ENCODE results near the gene KRTAP9-4.
"Not testable (repeated sequence)": the region's sequence is repeated elsewhere in the genome, so short reads cannot be mapped to it uniquely, and the experiment has no call there.

The KRTAP9-4 gene

GRCh38 chr17:41230094-41230493, 19.4 kb upstream of the KRTAP9-4 start:
- TF ChIP-seq CTCF (IDR thresholded peaks at IDR 0.05): no peak

GRCh38 chr17:41231731-41232130, 17.8 kb upstream of the KRTAP9-4 start:
- TF ChIP-seq CTCF (IDR thresholded peaks at IDR 0.05): no peak

DNA sequence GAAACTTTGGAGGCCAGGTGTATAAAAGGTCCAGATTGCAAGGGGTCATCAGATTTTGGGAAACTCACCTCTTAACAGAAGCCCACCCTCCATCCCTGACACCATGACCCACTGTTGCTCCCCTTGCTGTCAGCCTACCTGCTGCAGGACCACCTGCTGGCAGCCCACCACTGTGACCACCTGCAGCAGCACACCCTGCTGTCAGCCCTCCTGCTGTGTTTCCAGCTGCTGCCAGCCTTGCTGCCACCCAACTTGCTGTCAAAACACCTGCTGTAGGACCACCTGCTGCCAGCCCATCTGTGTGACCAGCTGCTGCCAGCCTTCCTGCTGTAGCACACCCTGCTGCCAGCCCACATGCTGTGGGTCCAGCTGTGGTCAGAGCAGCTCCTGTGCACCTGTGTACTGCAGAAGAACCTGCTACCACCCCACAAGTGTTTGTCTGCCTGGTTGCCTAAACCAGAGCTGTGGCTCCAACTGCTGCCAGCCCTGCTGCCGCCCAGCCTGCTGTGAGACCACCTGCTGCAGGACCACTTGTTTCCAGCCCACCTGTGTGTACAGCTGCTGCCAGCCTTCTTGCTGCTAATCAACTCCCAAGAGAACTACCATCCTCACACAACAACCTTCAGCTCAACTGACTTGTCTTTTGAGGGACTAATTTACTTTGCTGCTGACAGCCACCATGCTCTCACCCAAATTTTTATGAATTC, 16.9 kb upstream of the KRTAP9-4 start, which contains the start of gene KRTAP9-3:
KRTAP9-3 (plus strand) TSS at position 51 of the 707 bp plus-strand sequence; CDS start at position 104, 53 bp downstream.
- TF ChIP-seq CTCF (IDR thresholded peaks at IDR 0.05): not testable (repeated sequence)

GRCh38 chr17:41237949-41238437, 11.5 kb upstream of the KRTAP9-4 start, which contains the start of gene KRTAP9-8:
Gene KRTAP9-8, plus strand, starts transcription at chr17:41237999. Its CDS starts 53 bp downstream, at chr17:41238052.
- TF ChIP-seq CTCF (IDR thresholded peaks at IDR 0.05): not testable (repeated sequence)

DNA sequence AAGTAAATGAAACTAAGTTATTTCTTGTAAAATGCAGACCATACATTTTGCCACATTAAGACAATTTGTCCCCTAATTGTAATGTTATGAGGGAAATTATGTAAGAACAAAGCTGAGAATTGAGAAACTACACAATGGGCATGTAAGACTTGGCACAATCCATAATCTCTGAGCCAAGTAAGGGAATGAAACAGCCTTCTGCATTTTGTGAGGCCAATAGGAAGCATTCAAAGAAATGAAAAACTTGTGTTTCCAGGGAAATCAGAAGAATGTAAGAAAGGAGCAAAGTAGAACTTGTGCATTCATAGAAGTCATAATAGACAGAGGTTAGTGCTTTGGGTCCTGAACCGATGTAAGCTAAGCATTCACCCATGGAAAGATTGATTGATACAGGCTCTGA, 1.8 kb downstream of the KRTAP9-4 start:
- TF ChIP-seq CTCF (IDR thresholded peaks at IDR 0.05): no peak

DNA sequence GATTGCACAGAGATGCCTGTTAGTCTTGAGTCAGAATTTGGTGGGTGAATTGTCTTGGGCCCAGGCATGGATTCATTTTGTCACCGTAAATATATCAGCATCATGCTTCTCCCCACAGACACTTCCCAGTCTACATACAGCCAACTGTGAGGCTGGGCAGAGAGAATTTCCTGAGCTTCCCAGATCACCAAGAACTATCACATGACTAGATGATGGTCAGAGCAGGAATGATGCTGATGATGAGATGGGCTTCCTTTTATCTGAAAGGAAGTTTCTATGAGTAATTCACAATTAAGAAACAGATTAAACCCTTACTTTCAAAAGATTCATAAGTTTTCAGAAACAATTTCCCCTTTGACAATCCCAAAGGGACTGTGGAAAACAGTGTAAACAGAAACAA, 5.4 kb downstream of the KRTAP9-4 start:
- TF ChIP-seq CTCF (IDR thresholded peaks at IDR 0.05): no peak

DNA sequence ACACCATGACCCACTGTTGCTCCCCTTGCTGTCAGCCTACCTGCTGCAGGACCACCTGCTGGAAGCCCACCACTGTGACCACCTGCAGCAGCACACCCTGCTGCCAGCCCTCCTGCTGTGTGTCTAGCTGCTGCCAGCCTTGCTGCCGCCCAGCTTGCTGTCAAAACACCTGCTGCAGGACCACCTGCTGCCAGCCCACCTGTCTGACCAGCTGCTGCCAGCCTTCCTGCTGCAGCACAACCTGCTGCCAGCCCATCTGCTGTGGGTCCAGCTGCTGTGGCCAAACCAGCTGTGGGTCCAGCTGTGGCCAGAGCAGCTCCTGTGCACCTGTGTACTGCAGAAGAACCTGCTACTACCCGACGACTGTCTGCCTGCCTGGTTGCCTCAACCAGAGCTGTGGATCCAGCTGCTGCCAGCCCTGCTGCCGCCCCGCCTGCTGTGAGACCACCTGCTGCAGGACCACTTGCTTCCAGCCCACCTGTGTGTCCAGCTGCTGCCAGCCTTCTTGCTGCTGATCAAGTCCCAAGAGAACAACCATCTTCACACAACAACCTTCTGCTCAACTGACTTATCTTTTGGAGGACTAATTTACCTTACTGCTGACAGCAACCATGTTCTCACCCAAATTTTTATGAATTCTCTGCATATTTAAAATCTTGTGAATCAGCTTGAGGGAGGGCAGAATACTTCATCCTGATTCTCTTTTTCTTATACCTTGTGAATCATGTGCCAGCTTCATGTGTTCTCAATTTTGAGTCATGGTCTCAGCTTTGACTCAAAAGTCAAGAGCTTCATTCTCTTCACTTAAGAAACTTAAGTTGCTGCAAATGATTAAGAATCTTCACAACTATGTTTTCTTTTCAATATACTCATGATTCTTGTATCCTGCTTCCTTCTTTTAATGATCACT, 6.1 kb downstream of the KRTAP9-4 start, which contains the start of gene KRTAP9-9:
KRTAP9-9 (plus strand) TSS at position 4 of the 910 bp plus-strand sequence.
- not testable (repeated sequence) for TF ChIP-seq CTCF (IDR thresholded peaks at IDR 0.05)
